Kidney (tissue), 14 donors: ENCODE data around the gene VPS13A. TPM values are rescaled to one million over a fixed set of nuclear protein-coding genes. Genes with fewer than 3 reads are reported as not detected.

Experiments used
- DNase-seq, 5 donors: peaks; one replicate each; pipeline ENCODE4 v3.0.0-alpha.2; 2013 to 2020
- FAIRE-seq: peaks from 2 replicates; lab custom pipeline; 2012; peaks lifted over from hg19 to GRCh38; lab: Jason Lieb, UNC
- H3K27ac ChIP-seq, 2 donors: one replicate each; pipeline ENCODE4 v1.7.0; 2013; ENCODE audit warnings: low read depth in 2 of 2, low read length in 2 of 2, inconsistent platforms in 1 of 2
- H3K27me3 ChIP-seq: one replicate; pipeline ENCODE4 v1.7.1; 2013; ENCODE audit warnings: low read length, inconsistent platforms; ENCODE audit not compliant: control insufficient read depth, insufficient read depth
- H3K36me3 ChIP-seq, 3 donors: one replicate each; pipeline versions ENCODE4 v1.7.0 to v1.7.1; 2013; ENCODE audit warnings: low read length in 3 of 3, control low read depth in 1 of 3, inconsistent platforms in 1 of 3; ENCODE audit not compliant: insufficient read depth in 3 of 3, control insufficient read depth in 2 of 3
- H3K4me1 ChIP-seq, 3 donors: one replicate each; pipeline versions ENCODE4 v1.7.0 to v1.7.1; 2013; ENCODE audit warnings: low read length in 3 of 3, inconsistent platforms in 1 of 3, low read depth in 1 of 3; ENCODE audit not compliant: control insufficient read depth in 2 of 3, insufficient read depth in 2 of 3
- H3K4me3 ChIP-seq, 3 donors: one replicate each; pipeline versions ENCODE4 v1.7.0 to v1.8.1; 2013; ENCODE audit warnings: low read length in 3 of 3, control low read depth in 1 of 3, inconsistent platforms in 1 of 3
- H3K9ac ChIP-seq, 3 donors: one replicate each; pipeline versions ENCODE4 v1.7.0 to v1.7.1; 2013; ENCODE audit warnings: low read length in 3 of 3, control low read depth in 1 of 3, inconsistent platforms in 1 of 3
- H3K9me3 ChIP-seq, 3 donors: one replicate each; pipeline versions ENCODE4 v1.7.0 to v1.7.1; 2013; ENCODE audit warnings: low read length in 3 of 3, control low read depth in 1 of 3, inconsistent platforms in 1 of 3; ENCODE audit not compliant: control insufficient read depth in 2 of 3, insufficient read depth in 1 of 3
- CTCF ChIP-seq: IDR thresholded peaks from 3 replicates; pipeline ENCODE4 v1.5.1; 2012; ENCODE audit warnings: mild to moderate bottlenecking, moderate library complexity, borderline replicate concordance; ENCODE audit not compliant: insufficient read depth; ENCODE audit errors: extremely low read depth
- intact Hi-C: fragments of 100-400 bp; cut with DNase I; formaldehyde crosslinking; loops from one replicate; pipeline ENCODE4 v1.11.1; 2022
- polyA plus RNA-seq: library from polyadenylated mRNA; stranded (reverse); fragments of 350-450 nt; fragmentation: Illumina TruSeq; extraction: RNeasy Lipid Tissue Mini Kit (QIAGEN cat#74804); gene quantifications from one replicate; pipeline ENCODE4 v1.2.3, GENCODE V29; 2014; ENCODE audit warnings: low read depth, low replicate concordance; ENCODE audit not compliant: insufficient read depth
- total RNA-seq: library from RNA; stranded (reverse); fragmentation: NEBNext Ultra II Directional; extraction: Animal tissue kit (Norgen Biotek cat#: 25700); gene quantifications from one replicate; pipeline ENCODE4 v1.2.1, GENCODE V29; 2021
- donor health status: control.
- donor health status: control.
- donor health status: control.
- donor health status: control.
- donor health status: control.
- donor health status: DM: yes; HTN: yes; CAD: no.
- donor health status: Normal renal cell carcinoma (clear cell type).

The VPS13A gene
- total and polyA plus RNA-seq, 2 donors from 2014 or later: 10.1 to 32.1 TPM

GRCh38 chr9:77370064-77370463 lies 192.7 kb downstream of the VPS13A start:
- H3K36me3 ChIP-seq: peaks cover 0 to 22% (median 9%) of the 10 kb centered on the region in 3 donors
- H3K9ac ChIP-seq: no peak overlapping the region
- no peak overlapping the region for H3K4me3 ChIP-seq
- no peaks in the 10 kb centered on the region for H3K4me1 ChIP-seq
- TF ChIP-seq CTCF: no peak
- no peaks in the 10 kb centered on the region for H3K9me3 ChIP-seq
- no peak for FAIRE-seq
- H3K27me3 ChIP-seq: no peaks in the 10 kb centered on the region
- no peak overlapping the region for H3K27ac ChIP-seq
- intact Hi-C loops: no loop called here
- no peak for DNase-seq

GRCh38 chr9:77374266-77374665 lies 196.9 kb downstream of the VPS13A start:
- Histone ChIP-seq H3K27ac (no peak overlapping the region), H3K9ac (no peak overlapping the region), H3K36me3 (peaks cover 0 to 14% (median 9%) of the 10 kb centered on the region in 3 donors), H3K4me1 (no peaks in the 10 kb centered on the region), H3K27me3 (no peaks in the 10 kb centered on the region), H3K9me3 (no peaks in the 10 kb centered on the region), H3K4me3 (no peak overlapping the region)
- no peak for FAIRE-seq
- no peak for DNase-seq
- TF ChIP-seq CTCF: no peak
- intact Hi-C loops: no loop called here

- Histone ChIP-seq H3K27ac (no peak overlapping the region), H3K4me1 (no peaks in the 10 kb centered on the region), H3K27me3 (no peaks in the 10 kb centered on the region), H3K9me3 (no peaks in the 10 kb centered on the region), H3K9ac (no peak overlapping the region), H3K36me3 (peaks cover 0 to 7% (median 0%) of the 10 kb centered on the region in 3 donors), H3K4me3 (no peak overlapping the region)
- intact Hi-C loops: no loop called here
- FAIRE-seq (no peak), DNase-seq (no peak)
- no peak for TF ChIP-seq CTCF
These were observed 198.7 kb downstream of the VPS13A start for GRCh38 chr9:77375956-77376532.

- no peak overlapping the region for H3K9ac ChIP-seq
- no peak for TF ChIP-seq CTCF
- no peak for FAIRE-seq
- H3K4me1 ChIP-seq: no peaks in the 10 kb centered on the region
- DNase-seq: no peak
- no peaks in the 10 kb centered on the region for H3K27me3 ChIP-seq
- intact Hi-C loops: no loop called here
- H3K4me3 ChIP-seq: no peak overlapping the region
- H3K36me3 ChIP-seq: peaks cover 0 to 5% (median 0%) of the 10 kb centered on the region in 3 donors
- H3K27ac ChIP-seq: no peak overlapping the region
- no peaks in the 10 kb centered on the region for H3K9me3 ChIP-seq
These were observed 207.1 kb downstream of the VPS13A start for GRCh38 chr9:77384406-77384805.
